D341Med (cell line): ENCODE measurements around the gene ANKRD18B.
"Not testable (repeated sequence)": the region's sequence is repeated elsewhere in the genome, so short reads cannot be mapped to it uniquely, and the experiment has no call there.

Experiments used
- DNase-seq: peaks from one replicate; pipeline ENCODE4 v3.0.0; 2012; ENCODE audit warnings: low spot score

ANKRD18B gene

GRCh38 chr9:33611358-33611757 is 87.3 kb downstream of the ANKRD18B start:
- DNase-seq = no peak

- not testable (repeated sequence) for DNase-seq
These were observed 88.4 kb downstream of the ANKRD18B start for GRCh38 chr9:33612410-33612809.

GRCh38 chr9:33614001-33614687 is 90.1 kb downstream of the ANKRD18B start:
- no peak for DNase-seq

GRCh38 chr9:33618370-33618769 is 94.3 kb downstream of the ANKRD18B start:
- not testable (repeated sequence) for DNase-seq

GRCh38 chr9:33619666-33620404 is 95.8 kb downstream of the ANKRD18B start:
- no peak for DNase-seq

- DNase-seq = no peak
These were observed 96.8 kb downstream of the ANKRD18B start for GRCh38 chr9:33620738-33621439.
